ENCODE data around the gene GPR52. TPM values are rescaled to one million over a fixed set of nuclear protein-coding genes. Genes with fewer than 3 reads are reported as not detected.

The GPR52 gene
- total and polyA plus RNA-seq, 2 of the 4 experiments (the other 2 are of a cell fraction): 0.90 TPM; not detected in 1

DNA sequence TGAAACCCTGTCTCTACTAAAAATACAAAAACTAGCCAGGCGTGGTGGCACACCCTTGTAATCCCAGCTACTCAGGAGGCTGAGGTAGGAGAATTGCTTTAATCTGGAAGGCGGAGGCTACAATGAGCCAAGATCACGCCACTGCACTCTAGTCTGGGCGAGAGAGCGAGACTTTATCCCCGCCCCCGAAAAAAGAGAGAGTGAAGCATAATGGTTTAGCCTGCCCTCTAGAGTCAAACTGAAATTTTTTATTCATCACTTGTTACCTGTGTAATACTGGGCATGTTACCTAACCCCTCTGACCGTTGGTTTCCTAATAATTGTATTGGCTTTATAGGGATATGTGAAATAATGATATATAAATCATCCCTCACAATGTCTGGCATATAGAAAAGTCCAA lies 18.8 kb downstream of the GPR52 start:
- in situ Hi-C loops (cut with MboI; ENCODE audit: low sequenced_read_pairs): no loop called here
- no peak overlapping the region for H3K9ac ChIP-seq (ENCODE audit: low read depth, low read length)
- intact Hi-C loops (cut with micrococcal nuclease): no loop called here
- no CpG with 5 or more reads among the region's 8 CpGs for WGBS, 2 experiments (ENCODE audit: extremely low coverage in 2 of 2, insufficient read length in 1 of 2)
- no peaks in the 10 kb centered on the region for H3K36me3 ChIP-seq (ENCODE audit: control insufficient read depth, insufficient read depth, low read length)
- no peak overlapping the region for H2AK5ac ChIP-seq (ENCODE audit: low read depth, low read length)
- no peaks in the 10 kb centered on the region for H3K27me3 ChIP-seq (ENCODE audit: control insufficient read depth, insufficient read depth, low read length)
- H3K4ac ChIP-seq (ENCODE audit: low read depth, low read length): no peak overlapping the region
- CTCF ChIA-PET: no interaction called here
- no TSS peak for BruUV-seq (replicated peaks)
- H3K18ac ChIP-seq (ENCODE audit: low read depth, low read length): no peak overlapping the region
- 0 out of 2 replicates have a peak, but pooled peaks cover 2% of the 10 kb centered on the region for H3K9me1 ChIP-seq (ENCODE audit: insufficient read depth, low read length)
- no peak overlapping the region for H3K14ac ChIP-seq (replicated peaks; ENCODE audit: low read depth, low read length)
- H2AK9ac ChIP-seq (replicated peaks; ENCODE audit: low read depth, low read length, poor library complexity): no peak overlapping the region
- dilution Hi-C loops (cut with HindIII; ENCODE audit: low sequenced_read_pairs, unreplicated experiment): no loop called here
- H2BK120ac ChIP-seq (ENCODE audit: low read depth, low read length): no peak overlapping the region
- no peaks in the 10 kb centered on the region for H3K9me3 ChIP-seq (ENCODE audit: control insufficient read depth, insufficient read depth, low read length)
- no peak overlapping the region for H4K91ac ChIP-seq (ENCODE audit: insufficient read depth, low read depth, low read length)
- H3K4me2 ChIP-seq (ENCODE audit: low read depth, low read length): no peak overlapping the region
- no peak overlapping the region for H2BK15ac ChIP-seq (ENCODE audit: low read depth, low read length)
- no peak overlapping the region for H4K8ac ChIP-seq (ENCODE audit: low read depth in 2 of 2, low read length in 2 of 2)
- ATAC-seq (ENCODE audit: low read depth) (no peak), DNase-seq (no peak)
- no peaks in the 10 kb centered on the region for H3K4me1 ChIP-seq (ENCODE audit: control insufficient read depth, insufficient read depth, low read length)
- H2BK20ac ChIP-seq (ENCODE audit: low read depth, low read length): no peak overlapping the region
- no peak overlapping the region for H3K56ac ChIP-seq (ENCODE audit: extremely low read depth, insufficient read depth, low read length)
- no peak overlapping the region for H4K5ac ChIP-seq (ENCODE audit: low read depth, low read length)
- no peak overlapping the region for H2BK5ac ChIP-seq (ENCODE audit: low read depth, low read length, poor library complexity, severe bottlenecking)
- no peak overlapping the region for H3K23ac ChIP-seq (ENCODE audit: low read depth, low read length)
- H4K20me1 ChIP-seq (ENCODE audit: insufficient read depth, low read length): no peaks in the 10 kb centered on the region
- TF ChIP-seq CTCF (conservative IDR thresholded peaks at IDR 0.05; ENCODE audit: low read depth, low read length) (no peak), RCOR1 (IDR thresholded peaks at IDR 0.05; ENCODE audit: insufficient replicate concordance, low read length) (no peak), BHLHE40 (IDR thresholded peaks at IDR 0.05; ENCODE audit: low read depth, low read length) (no peak), CEBPB (IDR thresholded peaks at IDR 0.05; ENCODE audit: low read depth, low read length) (no peak), POLR2A (IDR thresholded peaks at IDR 0.05; ENCODE audit: low read depth, low read length) (no peak), MAZ (IDR thresholded peaks at IDR 0.05; ENCODE audit: borderline replicate concordance, low read depth, low read length) (no peak), MAFK (IDR thresholded peaks at IDR 0.05; ENCODE audit: low read depth, low read length) (no peak), FOS (IDR thresholded peaks at IDR 0.05; ENCODE audit: low read depth, low read length) (no peak), RFX5 (IDR thresholded peaks at IDR 0.05; ENCODE audit: low read depth, low read length) (no peak), RAD21 (IDR thresholded peaks at IDR 0.05; ENCODE audit: low read length) (no peak), NFE2L2 (IDR thresholded peaks at IDR 0.05; ENCODE audit: low read depth, low read length) (no peak)
- TF ChIP-seq, protein P1, sequence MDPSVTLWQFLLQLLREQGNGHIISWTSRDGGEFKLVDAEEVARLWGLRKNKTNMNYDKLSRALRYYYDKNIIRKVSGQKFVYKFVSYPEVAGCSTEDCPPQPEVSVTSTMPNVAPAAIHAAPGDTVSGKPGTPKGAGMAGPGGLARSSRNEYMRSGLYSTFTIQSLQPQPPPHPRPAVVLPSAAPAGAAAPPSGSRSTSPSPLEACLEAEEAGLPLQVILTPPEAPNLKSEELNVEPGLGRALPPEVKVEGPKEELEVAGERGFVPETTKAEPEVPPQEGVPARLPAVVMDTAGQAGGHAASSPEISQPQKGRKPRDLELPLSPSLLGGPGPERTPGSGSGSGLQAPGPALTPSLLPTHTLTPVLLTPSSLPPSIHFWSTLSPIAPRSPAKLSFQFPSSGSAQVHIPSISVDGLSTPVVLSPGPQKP (IDR thresholded peaks at IDR 0.05; ENCODE audit: borderline replicate concordance, low read depth, low read length): no peak
- H3K27ac ChIP-seq (ENCODE audit: insufficient read depth, low read length): no peak overlapping the region
- no peak overlapping the region for H2AFZ ChIP-seq (replicated peaks; ENCODE audit: low read length, poor library complexity)
- no peak overlapping the region for H3K4me3 ChIP-seq (ENCODE audit: insufficient read depth, low read depth, low read length)
- H3K79me1 ChIP-seq (ENCODE audit: low read depth in 1 of 2, low read length in 2 of 2): no peaks in the 10 kb centered on the region; a peak in 1 of 4 replicates
- POLR2A ChIA-PET (ENCODE audit: unreplicated experiment): no interaction called here

All from IMR-90 (cell line).